Neural progenitor cell (in vitro differentiated cells): ENCODE measurements around the gene SPATA9. TPM values are rescaled to one million over a fixed set of nuclear protein-coding genes. Genes with fewer than 3 reads are reported as not detected.

Source experiments
- DNase-seq: peaks from one replicate; pipeline ENCODE4 v3.0.0-alpha.2; 2016; ENCODE audit warnings: low spot score
- H2AFZ ChIP-seq: fragments of 200-600 bp; sonication (generic); replicated peaks from 2 replicates; pipeline ENCODE4 v1.6.1; 2016; ENCODE audit warnings: antibody characterized with exemption
- H3F3A ChIP-seq: fragments of 200-600 bp; sonication (generic); 2 replicates; pipeline ENCODE4 v1.6.1; 2016; ENCODE audit warnings: antibody characterized with exemption, low read depth
- H3K27ac ChIP-seq: fragments of 200-600 bp; sonication (generic); 2 replicates; pipeline ENCODE4 v1.5.1; 2016; ENCODE audit warnings: mild to moderate bottlenecking
- H3K27me3 ChIP-seq: fragments of 200-600 bp; sonication (generic); 2 replicates; pipeline ENCODE4 v1.6.1; 2016; ENCODE audit warnings: mild to moderate bottlenecking, moderate library complexity
- H3K36me3 ChIP-seq: fragments of 200-600 bp; sonication (generic); 2 replicates; pipeline ENCODE4 v1.5.1; 2016
- H3K4me1 ChIP-seq: fragments of 200-600 bp; sonication (generic); 2 replicates; pipeline ENCODE4 v1.6.1; 2016; ENCODE audit warnings: mixed run types
- H3K4me2 ChIP-seq: fragments of 200-600 bp; sonication (generic); 2 replicates; pipeline ENCODE4 v1.6.1; 2016
- H3K4me3 ChIP-seq: fragments of 200-600 bp; sonication (generic); 2 replicates; pipeline ENCODE4 v1.5.1; 2016
- H3K79me2 ChIP-seq: fragments of 200-600 bp; sonication (generic); 2 replicates; pipeline ENCODE4 v1.6.1; 2016; ENCODE audit warnings: low read depth
- H3K9ac ChIP-seq: fragments of 200-600 bp; sonication (generic); 2 replicates; pipeline ENCODE4 v1.6.1; 2016
- H3K9me3 ChIP-seq: fragments of 200-600 bp; sonication (generic); 2 replicates; pipeline ENCODE4 v1.5.1; 2016; ENCODE audit warnings: low read depth
- H4K20me1 ChIP-seq: fragments of 200-600 bp; sonication (generic); 2 replicates; pipeline ENCODE4 v1.6.1; 2016; ENCODE audit warnings: low read depth
- H3K27ac Mint-ChIP-seq: 3 replicates; pipeline ENCODE4 v1.8.0; 2021; ENCODE audit warnings: mixed read lengths
- H3K27me3 Mint-ChIP-seq: 2 replicates; pipeline ENCODE4 v1.8.0; 2022; ENCODE audit warnings: low read depth, mild to moderate bottlenecking, inconsistent platforms, moderate library complexity, mixed read lengths; ENCODE audit not compliant: insufficient read depth
- H3K36me3 Mint-ChIP-seq: 3 replicates; pipeline ENCODE4 v1.8.0; 2021; ENCODE audit warnings: mixed read lengths
- H3K4me1 Mint-ChIP-seq: 3 replicates; pipeline ENCODE4 v1.8.0; 2021; ENCODE audit warnings: mixed read lengths
- H3K4me3 Mint-ChIP-seq: 3 replicates; pipeline ENCODE4 v1.8.0; 2021; ENCODE audit warnings: mild to moderate bottlenecking, moderate library complexity, mixed read lengths
- H3K9me3 Mint-ChIP-seq: 3 replicates; pipeline ENCODE4 v1.8.0; 2020; ENCODE audit warnings: mixed read lengths
- CTCF ChIP-seq: fragments of 200-600 bp; sonication (generic); IDR thresholded peaks from 2 replicates; pipeline ENCODE4 v1.5.1; 2017; ENCODE audit warnings: antibody characterized with exemption, mild to moderate bottlenecking
- EZH2 ChIP-seq: fragments of 200-600 bp; sonication (generic); IDR thresholded peaks from 2 replicates; pipeline ENCODE4 v1.6.1; 2017; ENCODE audit warnings: antibody characterized with exemption, mild to moderate bottlenecking, moderate library complexity
- EZH2phosphoT487 ChIP-seq: fragments of 200-600 bp; sonication (generic); IDR thresholded peaks from 2 replicates; pipeline ENCODE4 v1.6.1; 2017; ENCODE audit warnings: antibody characterized with exemption
- total RNA-seq: library from RNA; depleted of rRNA; stranded (reverse); fragments of >200 nt; gene quantifications from 2 replicates; pipeline ENCODE4 v1.2.3, GENCODE V29; 2015; ENCODE audit warnings: low replicate concordance

SPATA9 gene
- total RNA-seq, 1 donor from 2014 or later, result not detected

GRCh38 chr5:95697781-95698681, 15.2 kb upstream of the SPATA9 start:
- Mint-ChIP-seq H3K4me1 (peaks cover 4% of the 10 kb centered on the region), H3K36me3 (no peaks in the 10 kb centered on the region), H3K4me3 (no peak overlapping the region), H3K27ac (no peak overlapping the region), H3K27me3 (no peaks in the 10 kb centered on the region), H3K9me3 (no peaks in the 10 kb centered on the region)
- Histone ChIP-seq H3K36me3 (no peaks in the 10 kb centered on the region), H3K9ac (no peak overlapping the region), H3K4me3 (no peak overlapping the region), H3F3A (no peaks in the 10 kb centered on the region), H3K27me3 (no peaks in the 10 kb centered on the region), H3K9me3 (no peaks in the 10 kb centered on the region), H4K20me1 (no peaks in the 10 kb centered on the region), H3K79me2 (no peaks in the 10 kb centered on the region), H2AFZ (peak overlapping the region; percentile 29), H3K4me1 (no peaks in the 10 kb centered on the region), H3K27ac (no peak overlapping the region), H3K4me2 (no peak overlapping the region)
- DNase-seq, result no peak
- TF ChIP-seq CTCF, result no peak
- TF ChIP-seq EZH2phosphoT487, result no peak
- TF ChIP-seq EZH2, result no peak

- Histone ChIP-seq H3K36me3 (no peaks in the 10 kb centered on the region), H3F3A (no peaks in the 10 kb centered on the region), H2AFZ (no peak overlapping the region), H3K79me2 (no peaks in the 10 kb centered on the region), H4K20me1 (no peaks in the 10 kb centered on the region), H3K27ac (no peak overlapping the region), H3K4me1 (peaks cover 13% of the 10 kb centered on the region), H3K4me2 (no peak overlapping the region), H3K9me3 (no peaks in the 10 kb centered on the region), H3K9ac (no peak overlapping the region), H3K4me3 (no peak overlapping the region), H3K27me3 (no peaks in the 10 kb centered on the region)
- no peak for TF ChIP-seq CTCF
- no peak for TF ChIP-seq EZH2phosphoT487
- TF ChIP-seq EZH2, result no peak
- Mint-ChIP-seq H3K4me3 (no peak overlapping the region), H3K27ac (no peak overlapping the region), H3K27me3 (no peaks in the 10 kb centered on the region), H3K36me3 (no peaks in the 10 kb centered on the region), H3K9me3 (no peaks in the 10 kb centered on the region), H3K4me1 (peaks cover 4% of the 10 kb centered on the region)
- DNase-seq, result no peak
Measured at GRCh38 chr5:95690333-95690732, 7.5 kb upstream of the SPATA9 start.

GRCh38 chr5:95689680-95690079, 6.9 kb upstream of the SPATA9 start:
- no peaks in the 10 kb centered on the region for H3K27me3 Mint-ChIP-seq
- H3F3A ChIP-seq, result no peaks in the 10 kb centered on the region
- no peak overlapping the region for H3K27ac ChIP-seq
- no peak overlapping the region for H3K4me3 Mint-ChIP-seq
- no peak overlapping the region for H3K27ac Mint-ChIP-seq
- no peaks in the 10 kb centered on the region for H3K9me3 Mint-ChIP-seq
- no peaks in the 10 kb centered on the region for H3K79me2 ChIP-seq
- H3K36me3 Mint-ChIP-seq, result no peaks in the 10 kb centered on the region
- no peaks in the 10 kb centered on the region for H3K9me3 ChIP-seq
- no peak overlapping the region for H3K4me2 ChIP-seq
- no peaks in the 10 kb centered on the region for H4K20me1 ChIP-seq
- no peak overlapping the region for H3K9ac ChIP-seq
- TF ChIP-seq CTCF (no peak), EZH2 (no peak), EZH2phosphoT487 (no peak)
- no peaks in the 10 kb centered on the region for H3K27me3 ChIP-seq
- no peaks in the 10 kb centered on the region for H3K36me3 ChIP-seq
- H2AFZ ChIP-seq, result no peak overlapping the region
- peaks cover 13% of the 10 kb centered on the region for H3K4me1 ChIP-seq
- H3K4me1 Mint-ChIP-seq, result peaks cover 4% of the 10 kb centered on the region
- no peak overlapping the region for H3K4me3 ChIP-seq
- DNase-seq, result no peak
